ENCODE data around the gene SND1.

DNA sequence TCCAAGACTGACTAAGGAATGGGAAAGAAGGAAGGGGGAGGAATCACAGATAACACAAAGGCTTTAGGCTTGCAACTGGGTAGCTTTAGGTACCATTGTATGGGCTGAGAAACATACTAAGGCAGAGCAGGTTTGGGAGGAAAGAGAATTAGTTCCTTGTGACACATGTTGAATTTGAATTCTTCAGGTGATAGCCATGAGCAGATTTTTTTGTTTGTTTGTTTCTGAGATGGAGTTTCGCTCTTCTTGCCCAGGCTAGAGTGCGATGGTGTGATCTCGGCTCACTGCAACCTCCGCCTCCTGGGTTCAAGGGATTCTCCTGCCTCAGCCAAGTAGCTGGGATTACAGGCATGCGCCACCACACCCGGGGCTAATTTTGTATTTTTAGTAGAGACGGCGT, 4.4 kb upstream of the SND1 start:
- no peak for TF ChIP-seq EZH2 (IDR thresholded peaks at IDR 0.05; ENCODE audit: low read length, missing control alignments)
- TF ChIP-seq, protein P1, sequence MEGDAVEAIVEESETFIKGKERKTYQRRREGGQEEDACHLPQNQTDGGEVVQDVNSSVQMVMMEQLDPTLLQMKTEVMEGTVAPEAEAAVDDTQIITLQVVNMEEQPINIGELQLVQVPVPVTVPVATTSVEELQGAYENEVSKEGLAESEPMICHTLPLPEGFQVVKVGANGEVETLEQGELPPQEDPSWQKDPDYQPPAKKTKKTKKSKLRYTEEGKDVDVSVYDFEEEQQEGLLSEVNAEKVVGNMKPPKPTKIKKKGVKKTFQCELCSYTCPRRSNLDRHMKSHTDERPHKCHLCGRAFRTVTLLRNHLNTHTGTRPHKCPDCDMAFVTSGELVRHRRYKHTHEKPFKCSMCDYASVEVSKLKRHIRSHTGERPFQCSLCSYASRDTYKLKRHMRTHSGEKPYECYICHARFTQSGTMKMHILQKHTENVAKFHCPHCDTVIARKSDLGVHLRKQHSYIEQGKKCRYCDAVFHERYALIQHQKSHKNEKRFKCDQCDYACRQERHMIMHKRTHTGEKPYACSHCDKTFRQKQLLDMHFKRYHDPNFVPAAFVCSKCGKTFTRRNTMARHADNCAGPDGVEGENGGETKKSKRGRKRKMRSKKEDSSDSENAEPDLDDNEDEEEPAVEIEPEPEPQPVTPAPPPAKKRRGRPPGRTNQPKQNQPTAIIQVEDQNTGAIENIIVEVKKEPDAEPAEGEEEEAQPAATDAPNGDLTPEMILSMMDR (conservative IDR thresholded peaks at IDR 0.05 in 1 of 2, IDR thresholded peaks at IDR 0.05 in 1 of 2; ENCODE audit: low read depth in 1 of 2, low read length in 2 of 2): no peak
